WTC11 (cell line): ENCODE results near the gene FUT8.

Experiments
- CREB1 ChIP-seq: sonication (generic); formaldehyde crosslinking; IDR thresholded peaks from 2 replicates; pipeline ENCODE4 v1.8.0; 2023; ENCODE audit warnings: mild to moderate bottlenecking, missing genetic modification reagents
- JUN ChIP-seq: sonication (generic); formaldehyde crosslinking; IDR thresholded peaks from 2 replicates; pipeline ENCODE4 v1.8.0; 2023; ENCODE audit warnings: mild to moderate bottlenecking, missing genetic modification reagents
- NFE2L1 ChIP-seq: sonication (generic); formaldehyde crosslinking; IDR thresholded peaks from 2 replicates; pipeline ENCODE4 v1.8.1; 2023; ENCODE audit warnings: missing genetic modification reagents
- NFYB ChIP-seq: sonication (generic); formaldehyde crosslinking; conservative IDR thresholded peaks from 2 replicates; pipeline ENCODE4 v1.8.0; 2022; ENCODE audit warnings: low read depth, missing genetic modification reagents
- ZNF317 ChIP-seq: sonication (generic); formaldehyde crosslinking; IDR thresholded peaks from 2 replicates; pipeline ENCODE4 v1.8.1; 2023; ENCODE audit warnings: low read depth, mild to moderate bottlenecking, moderate library complexity, missing genetic modification reagents, borderline replicate concordance
- TF ChIP-seq, protein P1 (sequence below): fragments of 200-600 bp; IDR thresholded peaks from 2 replicates; pipeline ENCODE4 v1.8.0; 2022; ENCODE audit warnings: antibody characterized with exemption
- TF ChIP-seq, protein P2 (sequence below): fragments of 250-450 bp; sonication (Bioruptor Pico); IDR thresholded peaks from 2 replicates; pipeline ENCODE4 v1.8.0; 2021; ENCODE audit warnings: mild to moderate bottlenecking
- TF ChIP-seq, protein P3 (sequence below): sonication (generic); formaldehyde crosslinking; IDR thresholded peaks from 2 replicates; pipeline ENCODE4 v1.8.1; 2023; ENCODE audit warnings: mild to moderate bottlenecking, missing genetic modification reagents
- TF ChIP-seq, protein P4 (sequence below): sonication (generic); formaldehyde crosslinking; IDR thresholded peaks from 2 replicates; pipeline ENCODE4 v1.8.1; 2023; ENCODE audit warnings: mild to moderate bottlenecking, missing genetic modification reagents, moderate library complexity
- TF ChIP-seq, protein P5 (sequence below): sonication (generic); formaldehyde crosslinking; IDR thresholded peaks from 2 replicates; pipeline ENCODE4 v1.8.1; 2023; ENCODE audit warnings: mild to moderate bottlenecking, missing genetic modification reagents, borderline replicate concordance
- TF ChIP-seq, protein P6 (sequence below): sonication (generic); formaldehyde crosslinking; IDR thresholded peaks from 2 replicates; pipeline ENCODE4 v1.8.0; 2023; ENCODE audit warnings: missing genetic modification reagents
- TF ChIP-seq, protein P7 (sequence below): sonication (generic); formaldehyde crosslinking; conservative IDR thresholded peaks from 2 replicates; pipeline ENCODE4 v1.8.1; 2022; ENCODE audit warnings: mild to moderate bottlenecking, missing genetic modification reagents

DNA sequence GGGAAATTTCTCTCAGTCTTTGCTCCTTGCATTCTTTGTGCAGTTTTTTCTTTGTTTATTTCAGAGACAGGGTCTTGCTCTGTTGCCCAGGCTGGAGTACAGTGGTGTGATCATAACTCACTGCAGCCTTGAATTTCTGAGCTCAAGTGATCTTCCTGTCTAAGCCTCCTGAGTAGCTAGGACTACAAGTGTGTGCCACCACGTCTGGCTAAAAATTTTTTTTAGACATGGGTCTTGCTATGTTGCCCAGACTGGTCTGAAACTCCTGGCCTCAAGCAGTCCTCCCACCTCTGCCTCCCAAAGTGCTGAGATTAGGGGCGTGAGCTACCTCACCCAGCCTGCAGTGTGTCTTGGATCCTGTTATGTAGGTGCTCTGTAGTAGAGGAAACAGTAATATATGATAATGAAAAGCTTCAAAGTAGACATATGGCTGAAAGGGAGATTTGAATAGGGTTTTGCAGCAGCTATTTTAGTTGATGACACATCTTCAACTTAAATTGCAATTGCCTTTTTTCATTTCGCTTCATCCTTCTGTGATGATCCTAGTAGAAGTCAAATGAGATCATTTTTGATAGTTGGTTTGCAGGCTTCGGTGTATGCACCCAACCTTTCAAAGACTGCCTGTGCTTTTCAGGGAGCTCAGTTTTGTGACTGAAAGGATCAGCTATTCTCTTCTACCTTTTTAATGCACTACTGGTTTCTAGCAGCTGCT lies 75.4 kb downstream of the FUT8 start:
- TF ChIP-seq, protein P1, sequence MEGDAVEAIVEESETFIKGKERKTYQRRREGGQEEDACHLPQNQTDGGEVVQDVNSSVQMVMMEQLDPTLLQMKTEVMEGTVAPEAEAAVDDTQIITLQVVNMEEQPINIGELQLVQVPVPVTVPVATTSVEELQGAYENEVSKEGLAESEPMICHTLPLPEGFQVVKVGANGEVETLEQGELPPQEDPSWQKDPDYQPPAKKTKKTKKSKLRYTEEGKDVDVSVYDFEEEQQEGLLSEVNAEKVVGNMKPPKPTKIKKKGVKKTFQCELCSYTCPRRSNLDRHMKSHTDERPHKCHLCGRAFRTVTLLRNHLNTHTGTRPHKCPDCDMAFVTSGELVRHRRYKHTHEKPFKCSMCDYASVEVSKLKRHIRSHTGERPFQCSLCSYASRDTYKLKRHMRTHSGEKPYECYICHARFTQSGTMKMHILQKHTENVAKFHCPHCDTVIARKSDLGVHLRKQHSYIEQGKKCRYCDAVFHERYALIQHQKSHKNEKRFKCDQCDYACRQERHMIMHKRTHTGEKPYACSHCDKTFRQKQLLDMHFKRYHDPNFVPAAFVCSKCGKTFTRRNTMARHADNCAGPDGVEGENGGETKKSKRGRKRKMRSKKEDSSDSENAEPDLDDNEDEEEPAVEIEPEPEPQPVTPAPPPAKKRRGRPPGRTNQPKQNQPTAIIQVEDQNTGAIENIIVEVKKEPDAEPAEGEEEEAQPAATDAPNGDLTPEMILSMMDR = no peak
- TF ChIP-seq, protein P2, sequence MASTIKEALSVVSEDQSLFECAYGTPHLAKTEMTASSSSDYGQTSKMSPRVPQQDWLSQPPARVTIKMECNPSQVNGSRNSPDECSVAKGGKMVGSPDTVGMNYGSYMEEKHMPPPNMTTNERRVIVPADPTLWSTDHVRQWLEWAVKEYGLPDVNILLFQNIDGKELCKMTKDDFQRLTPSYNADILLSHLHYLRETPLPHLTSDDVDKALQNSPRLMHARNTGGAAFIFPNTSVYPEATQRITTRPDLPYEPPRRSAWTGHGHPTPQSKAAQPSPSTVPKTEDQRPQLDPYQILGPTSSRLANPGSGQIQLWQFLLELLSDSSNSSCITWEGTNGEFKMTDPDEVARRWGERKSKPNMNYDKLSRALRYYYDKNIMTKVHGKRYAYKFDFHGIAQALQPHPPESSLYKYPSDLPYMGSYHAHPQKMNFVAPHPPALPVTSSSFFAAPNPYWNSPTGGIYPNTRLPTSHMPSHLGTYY (CRISPR knock-in tag) = no peak
- TF ChIP-seq CREB1 (CRISPR knock-in tag) = no peak
- no peak for TF ChIP-seq NFYB (CRISPR knock-in tag)
- no peak for TF ChIP-seq NFE2L1 (CRISPR knock-in tag)
- TF ChIP-seq, protein P3, sequence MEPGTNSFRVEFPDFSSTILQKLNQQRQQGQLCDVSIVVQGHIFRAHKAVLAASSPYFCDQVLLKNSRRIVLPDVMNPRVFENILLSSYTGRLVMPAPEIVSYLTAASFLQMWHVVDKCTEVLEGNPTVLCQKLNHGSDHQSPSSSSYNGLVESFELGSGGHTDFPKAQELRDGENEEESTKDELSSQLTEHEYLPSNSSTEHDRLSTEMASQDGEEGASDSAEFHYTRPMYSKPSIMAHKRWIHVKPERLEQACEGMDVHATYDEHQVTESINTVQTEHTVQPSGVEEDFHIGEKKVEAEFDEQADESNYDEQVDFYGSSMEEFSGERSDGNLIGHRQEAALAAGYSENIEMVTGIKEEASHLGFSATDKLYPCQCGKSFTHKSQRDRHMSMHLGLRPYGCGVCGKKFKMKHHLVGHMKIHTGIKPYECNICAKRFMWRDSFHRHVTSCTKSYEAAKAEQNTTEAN (CRISPR knock-in tag) = no peak
- no peak for TF ChIP-seq JUN (CRISPR knock-in tag)
- TF ChIP-seq, protein P4, sequence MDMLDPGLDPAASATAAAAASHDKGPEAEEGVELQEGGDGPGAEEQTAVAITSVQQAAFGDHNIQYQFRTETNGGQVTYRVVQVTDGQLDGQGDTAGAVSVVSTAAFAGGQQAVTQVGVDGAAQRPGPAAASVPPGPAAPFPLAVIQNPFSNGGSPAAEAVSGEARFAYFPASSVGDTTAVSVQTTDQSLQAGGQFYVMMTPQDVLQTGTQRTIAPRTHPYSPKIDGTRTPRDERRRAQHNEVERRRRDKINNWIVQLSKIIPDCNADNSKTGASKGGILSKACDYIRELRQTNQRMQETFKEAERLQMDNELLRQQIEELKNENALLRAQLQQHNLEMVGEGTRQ (CRISPR knock-in tag) = no peak
- TF ChIP-seq, protein P5, sequence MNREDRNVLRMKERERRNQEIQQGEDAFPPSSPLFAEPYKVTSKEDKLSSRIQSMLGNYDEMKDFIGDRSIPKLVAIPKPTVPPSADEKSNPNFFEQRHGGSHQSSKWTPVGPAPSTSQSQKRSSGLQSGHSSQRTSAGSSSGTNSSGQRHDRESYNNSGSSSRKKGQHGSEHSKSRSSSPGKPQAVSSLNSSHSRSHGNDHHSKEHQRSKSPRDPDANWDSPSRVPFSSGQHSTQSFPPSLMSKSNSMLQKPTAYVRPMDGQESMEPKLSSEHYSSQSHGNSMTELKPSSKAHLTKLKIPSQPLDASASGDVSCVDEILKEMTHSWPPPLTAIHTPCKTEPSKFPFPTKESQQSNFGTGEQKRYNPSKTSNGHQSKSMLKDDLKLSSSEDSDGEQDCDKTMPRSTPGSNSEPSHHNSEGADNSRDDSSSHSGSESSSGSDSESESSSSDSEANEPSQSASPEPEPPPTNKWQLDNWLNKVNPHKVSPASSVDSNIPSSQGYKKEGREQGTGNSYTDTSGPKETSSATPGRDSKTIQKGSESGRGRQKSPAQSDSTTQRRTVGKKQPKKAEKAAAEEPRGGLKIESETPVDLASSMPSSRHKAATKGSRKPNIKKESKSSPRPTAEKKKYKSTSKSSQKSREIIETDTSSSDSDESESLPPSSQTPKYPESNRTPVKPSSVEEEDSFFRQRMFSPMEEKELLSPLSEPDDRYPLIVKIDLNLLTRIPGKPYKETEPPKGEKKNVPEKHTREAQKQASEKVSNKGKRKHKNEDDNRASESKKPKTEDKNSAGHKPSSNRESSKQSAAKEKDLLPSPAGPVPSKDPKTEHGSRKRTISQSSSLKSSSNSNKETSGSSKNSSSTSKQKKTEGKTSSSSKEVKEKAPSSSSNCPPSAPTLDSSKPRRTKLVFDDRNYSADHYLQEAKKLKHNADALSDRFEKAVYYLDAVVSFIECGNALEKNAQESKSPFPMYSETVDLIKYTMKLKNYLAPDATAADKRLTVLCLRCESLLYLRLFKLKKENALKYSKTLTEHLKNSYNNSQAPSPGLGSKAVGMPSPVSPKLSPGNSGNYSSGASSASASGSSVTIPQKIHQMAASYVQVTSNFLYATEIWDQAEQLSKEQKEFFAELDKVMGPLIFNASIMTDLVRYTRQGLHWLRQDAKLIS (CRISPR knock-in tag) = no peak
- TF ChIP-seq ZNF317 = no peak
- TF ChIP-seq, protein P6, sequence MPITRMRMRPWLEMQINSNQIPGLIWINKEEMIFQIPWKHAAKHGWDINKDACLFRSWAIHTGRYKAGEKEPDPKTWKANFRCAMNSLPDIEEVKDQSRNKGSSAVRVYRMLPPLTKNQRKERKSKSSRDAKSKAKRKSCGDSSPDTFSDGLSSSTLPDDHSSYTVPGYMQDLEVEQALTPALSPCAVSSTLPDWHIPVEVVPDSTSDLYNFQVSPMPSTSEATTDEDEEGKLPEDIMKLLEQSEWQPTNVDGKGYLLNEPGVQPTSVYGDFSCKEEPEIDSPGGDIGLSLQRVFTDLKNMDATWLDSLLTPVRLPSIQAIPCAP (CRISPR knock-in tag) = no peak
- TF ChIP-seq, protein P7, sequence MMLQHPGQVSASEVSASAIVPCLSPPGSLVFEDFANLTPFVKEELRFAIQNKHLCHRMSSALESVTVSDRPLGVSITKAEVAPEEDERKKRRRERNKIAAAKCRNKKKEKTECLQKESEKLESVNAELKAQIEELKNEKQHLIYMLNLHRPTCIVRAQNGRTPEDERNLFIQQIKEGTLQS = no peak
